GM19372 (cell line): ENCODE data around the gene IGSF22.
A peak's percentile ranks its signal among the peaks of the same experiment; 100 is the strongest.

ENCODE experiments used
- ATAC-seq: cut with Tn5 transposase; IDR thresholded peaks from one replicate; pipeline ENCODE4 v1.9.1; 2021; ENCODE audit warnings: mild to moderate bottlenecking, low read depth, moderate library complexity; ENCODE audit not compliant: unreplicated experiment

Gene IGSF22

GRCh38 chr11:18745251-18745650 lies 19.3 kb upstream of the IGSF22 start:
- ATAC-seq = no peak

GRCh38 chr11:18743900-18744514 lies 18.0 kb upstream of the IGSF22 start:
- no peak for ATAC-seq

GRCh38 chr11:18743365-18743764 lies 17.4 kb upstream of the IGSF22 start:
- no peak for ATAC-seq

- no peak for ATAC-seq
Measured at GRCh38 chr11:18741783-18742182, 15.8 kb upstream of the IGSF22 start.

DNA sequence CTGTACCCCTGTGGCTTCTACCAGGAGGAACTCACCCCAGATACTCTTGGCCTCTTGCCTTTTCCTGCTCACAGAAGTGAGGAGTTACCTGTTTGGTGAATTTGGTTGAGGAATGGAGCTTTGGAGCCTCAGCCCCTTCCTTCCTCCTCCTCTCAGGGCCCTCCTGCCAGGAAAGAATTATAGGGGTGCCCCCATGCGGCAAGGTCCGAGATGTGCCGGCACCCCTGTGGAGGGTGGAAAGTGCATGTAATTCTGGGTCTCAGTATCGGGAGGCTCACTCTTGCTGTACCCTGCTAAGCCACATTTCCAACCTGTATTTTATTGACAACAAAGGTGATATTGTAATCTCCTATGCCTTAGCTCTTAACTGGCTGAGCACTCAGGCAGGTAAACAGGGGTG lies 13.7 kb upstream of the IGSF22 start:
- no peak for ATAC-seq

DNA sequence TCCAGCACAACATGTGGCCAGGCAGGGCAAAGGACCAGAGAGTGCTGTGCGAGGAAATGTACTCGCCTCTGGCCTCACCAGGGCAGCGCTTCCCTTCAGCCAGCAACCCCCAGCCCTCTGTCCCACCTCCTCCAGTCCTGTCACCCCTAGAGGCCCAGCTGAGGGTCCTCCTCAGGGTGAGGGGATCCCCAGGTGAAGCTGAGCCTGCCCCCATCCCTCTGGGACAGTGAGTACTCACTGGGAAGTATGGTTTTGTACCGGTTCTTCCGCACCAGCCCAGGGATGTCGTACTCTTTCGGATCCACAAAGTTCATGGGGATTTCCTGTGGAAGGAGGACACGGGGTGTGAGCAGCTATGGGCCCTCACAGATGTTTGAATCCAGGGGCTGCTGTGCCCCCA lies 11.7 kb upstream of the IGSF22 start:
- ATAC-seq = no peak

DNA sequence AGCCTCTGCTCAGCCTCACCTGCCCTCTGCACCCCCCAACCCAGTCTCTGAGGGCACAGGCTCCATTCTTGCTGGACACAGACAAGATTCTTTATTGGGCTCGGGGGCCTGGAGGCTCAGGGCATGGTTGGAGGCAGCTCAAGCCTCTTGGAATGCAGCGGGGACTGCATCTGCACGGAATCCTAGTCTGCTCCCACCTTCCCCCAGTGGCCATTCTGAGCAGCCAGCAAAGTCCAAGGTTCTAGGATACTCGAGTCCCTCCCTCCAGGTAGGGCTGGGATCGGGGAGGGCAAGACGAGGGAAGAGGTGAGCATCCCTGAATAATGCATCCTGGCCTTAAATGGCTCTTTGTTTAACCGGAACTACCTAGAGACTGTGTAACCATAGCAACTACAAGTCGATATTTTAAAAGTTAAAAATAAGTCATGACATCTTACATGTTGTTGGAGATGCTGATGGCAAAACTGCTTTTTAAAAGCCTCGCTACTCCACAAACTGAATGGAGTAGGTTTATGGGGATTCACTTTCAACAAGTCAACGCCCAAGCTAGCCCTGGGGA lies 10.7 kb upstream of the IGSF22 start:
- no peak for ATAC-seq

DNA sequence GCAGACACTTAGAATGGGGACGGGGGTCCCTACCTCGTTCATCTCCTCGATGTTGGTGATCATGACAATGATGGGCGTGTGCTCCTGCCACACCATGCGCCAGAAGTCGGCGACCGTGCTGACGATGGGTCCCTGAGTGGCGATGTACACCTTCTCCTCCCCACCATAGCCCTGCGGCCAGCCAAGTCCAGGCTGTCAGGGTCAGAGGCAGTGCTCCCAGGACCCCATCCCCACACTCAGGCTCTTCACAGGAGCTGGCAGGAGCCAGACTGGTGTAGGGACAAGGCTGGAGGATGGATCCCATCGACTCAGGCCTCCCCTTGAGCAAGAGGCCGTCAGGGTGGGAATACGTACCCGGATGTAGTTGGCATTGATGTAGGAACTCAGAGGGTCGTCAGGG lies 7.2 kb upstream of the IGSF22 start:
- ATAC-seq = no peak

GRCh38 chr11:18731949-18732821 lies 6.2 kb upstream of the IGSF22 start:
- no peak for ATAC-seq

- no peak for ATAC-seq
Measured at GRCh38 chr11:18731441-18731840, 5.5 kb upstream of the IGSF22 start.

- no peak for ATAC-seq
Measured at GRCh38 chr11:18730020-18730419, 4.0 kb upstream of the IGSF22 start.

GRCh38 chr11:18729426-18729825 lies 3.4 kb upstream of the IGSF22 start:
- ATAC-seq = no peak

DNA sequence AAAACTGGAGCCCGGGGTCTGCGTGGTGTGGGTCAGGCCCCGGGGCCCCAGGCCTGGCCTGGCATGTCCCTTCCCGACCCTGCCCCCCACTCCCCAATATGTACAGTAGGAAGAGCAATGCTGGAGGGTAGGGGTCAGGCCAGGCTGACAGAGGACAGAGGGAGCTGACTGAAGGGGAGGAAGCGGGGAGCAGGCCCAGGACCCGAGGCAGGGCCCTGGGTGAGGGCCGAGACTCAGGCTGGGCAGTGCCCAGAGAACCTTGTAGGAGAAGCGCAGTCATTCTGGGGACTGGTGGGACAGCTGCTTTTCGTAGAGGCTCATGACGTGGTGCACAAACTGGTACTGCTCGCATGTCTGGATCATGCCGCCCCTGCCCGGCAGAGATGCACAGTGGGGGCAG lies 2.7 kb upstream of the IGSF22 start:
- no peak for ATAC-seq

DNA sequence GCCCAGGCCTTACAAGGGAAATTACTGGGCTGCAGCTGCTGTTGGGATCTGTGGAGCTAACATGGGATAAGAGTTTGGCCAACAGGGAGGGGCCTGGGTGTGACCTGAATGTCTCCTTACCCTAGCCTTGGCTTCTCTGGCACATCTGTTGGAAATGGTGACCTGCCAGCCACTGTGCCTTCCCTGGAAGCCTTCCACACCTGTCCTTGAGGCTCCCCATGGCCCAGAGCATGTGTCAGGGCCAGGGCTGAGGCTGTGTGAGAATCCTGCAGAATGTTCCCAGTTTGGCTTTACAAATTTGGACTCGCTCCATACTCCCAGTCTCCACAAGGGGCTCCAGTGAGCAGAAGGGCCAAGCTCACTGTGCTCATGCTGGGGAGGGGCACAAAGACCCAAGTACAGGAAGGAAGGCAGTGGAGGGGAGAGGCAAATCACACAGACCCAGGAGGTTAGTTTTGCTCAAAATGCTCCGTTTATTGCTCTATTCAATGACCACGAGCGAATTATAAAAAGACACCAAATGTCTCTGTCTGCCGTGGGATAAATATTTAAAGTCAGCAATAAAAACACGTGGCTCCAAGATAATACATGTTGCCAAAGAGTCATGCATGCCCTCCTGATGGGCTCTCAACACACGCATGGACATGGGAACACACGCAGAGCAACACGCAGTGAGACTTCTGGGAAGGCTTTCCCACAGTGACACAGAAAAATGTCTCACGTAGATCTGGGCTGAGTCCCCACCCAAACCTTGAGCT lies 1.7 kb upstream of the IGSF22 start:
- ATAC-seq = peak; percentile 60

- ATAC-seq = no peak
Measured at GRCh38 chr11:18723991-18724390, 2.0 kb downstream of the IGSF22 start.

DNA sequence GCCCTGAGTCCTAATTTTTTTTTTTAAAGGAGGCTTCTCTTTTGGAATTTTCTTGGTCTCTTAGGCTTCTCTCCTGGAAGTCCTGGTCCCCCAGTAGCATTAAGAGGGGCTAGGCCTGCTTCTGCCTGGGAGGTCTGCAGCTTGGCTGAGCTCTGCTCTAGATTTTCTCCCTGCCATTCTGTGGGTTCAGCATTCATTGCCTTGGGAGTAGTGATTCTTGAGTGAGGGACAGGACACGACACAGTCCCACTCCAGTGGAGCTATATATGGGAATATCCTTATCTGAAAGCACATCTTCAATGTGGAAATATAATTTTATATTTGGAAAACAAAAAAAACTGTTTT lies 3.7 kb downstream of the IGSF22 start:
- no peak for ATAC-seq

DNA sequence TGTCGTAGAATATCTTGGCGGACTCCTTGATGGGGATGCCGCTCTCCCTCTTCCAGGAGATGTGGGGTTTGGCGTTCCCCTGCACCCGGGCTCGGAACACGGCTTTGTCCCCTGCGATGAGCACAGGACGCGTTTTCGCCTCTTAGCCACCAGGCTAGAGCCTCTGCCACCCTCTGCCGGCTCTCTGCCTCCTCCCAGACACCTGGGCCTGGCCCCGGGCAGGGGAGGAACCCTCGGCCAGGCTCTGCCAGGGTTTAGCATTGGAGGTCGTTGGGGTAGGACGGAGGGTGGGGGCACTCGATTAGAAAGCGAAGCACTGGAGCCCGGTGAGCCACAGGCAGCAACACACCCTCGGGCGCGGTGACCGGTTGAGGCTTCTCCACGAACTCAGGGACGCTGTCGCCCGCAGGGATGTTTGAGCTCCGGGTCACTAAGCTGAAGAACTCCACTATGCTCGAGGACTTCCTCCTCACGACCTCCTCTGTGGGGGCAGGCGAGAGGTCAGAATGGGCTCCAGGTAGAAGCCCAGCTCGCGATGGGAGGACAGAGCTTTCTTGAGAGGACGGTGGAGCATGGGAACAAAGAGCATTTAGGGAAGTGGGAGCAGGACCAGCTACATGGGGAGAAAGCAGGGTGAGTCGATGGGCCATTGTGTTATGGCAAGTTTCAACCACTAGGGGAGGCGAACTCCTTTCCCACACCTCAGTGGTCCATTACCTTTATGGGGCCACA lies 4.3 kb downstream of the IGSF22 start:
- ATAC-seq = peak; percentile 85

GRCh38 chr11:18720808-18721560 lies 5.0 kb downstream of the IGSF22 start:
- no peak for ATAC-seq

- no peak for ATAC-seq
Measured at GRCh38 chr11:18720091-18720807, 5.7 kb downstream of the IGSF22 start.
